ENCODE data around the gene KCTD16. TPM values are rescaled to one million over a fixed set of nuclear protein-coding genes. Genes with fewer than 3 reads are reported as not detected.

KCTD16 gene
- total RNA-seq, 1 experiment from 2014 or later: 0.17 TPM

GRCh38 chr5:144254552-144254951 lies 83.9 kb downstream of the KCTD16 start:
- in situ Hi-C loops (cut with HindIII; ENCODE audit: low pct_unique_long_range_greater_than_20kb, low sequenced_read_pairs): no loop called here

DNA sequence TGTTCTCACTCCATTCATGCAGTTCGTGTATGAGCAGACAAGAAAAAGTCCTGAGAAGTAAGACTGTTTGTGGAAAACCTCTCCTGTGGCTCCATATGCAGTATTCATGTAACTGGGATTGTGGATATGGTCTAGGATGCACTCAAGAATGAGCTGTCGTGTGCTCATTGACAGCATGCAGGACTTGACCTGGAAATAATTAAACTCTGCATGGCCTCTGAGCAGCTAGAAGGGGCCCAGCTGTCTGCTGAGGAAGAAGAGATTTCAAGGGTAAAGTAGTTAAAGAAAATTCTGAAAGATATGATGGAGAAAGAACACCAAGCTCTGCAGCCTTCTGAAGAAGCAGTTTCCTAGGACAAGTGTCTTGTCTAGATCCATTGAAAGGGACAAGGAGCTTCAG lies 89.4 kb downstream of the KCTD16 start:
- in situ Hi-C loops (cut with HindIII; ENCODE audit: low pct_unique_long_range_greater_than_20kb, low sequenced_read_pairs): no loop called here
- DNase-seq (ENCODE audit: low read depth): no peak

More at GRCh38 chr5:144254552-144254951, 83.9 kb downstream of the KCTD16 start:
- no peak for DNase-seq (ENCODE audit: low read depth)

- in situ Hi-C loops (cut with HindIII; ENCODE audit: low pct_unique_long_range_greater_than_20kb, low sequenced_read_pairs): no loop called here
- no peak for DNase-seq (ENCODE audit: low read depth)
These were observed 95.1 kb downstream of the KCTD16 start for GRCh38 chr5:144265643-144266247.

- DNase-seq (ENCODE audit: low read depth): no peak
- in situ Hi-C loops (cut with HindIII; ENCODE audit: low pct_unique_long_range_greater_than_20kb, low sequenced_read_pairs): no loop called here
These were observed 97.4 kb downstream of the KCTD16 start for GRCh38 chr5:144267961-144268513.

DNA sequence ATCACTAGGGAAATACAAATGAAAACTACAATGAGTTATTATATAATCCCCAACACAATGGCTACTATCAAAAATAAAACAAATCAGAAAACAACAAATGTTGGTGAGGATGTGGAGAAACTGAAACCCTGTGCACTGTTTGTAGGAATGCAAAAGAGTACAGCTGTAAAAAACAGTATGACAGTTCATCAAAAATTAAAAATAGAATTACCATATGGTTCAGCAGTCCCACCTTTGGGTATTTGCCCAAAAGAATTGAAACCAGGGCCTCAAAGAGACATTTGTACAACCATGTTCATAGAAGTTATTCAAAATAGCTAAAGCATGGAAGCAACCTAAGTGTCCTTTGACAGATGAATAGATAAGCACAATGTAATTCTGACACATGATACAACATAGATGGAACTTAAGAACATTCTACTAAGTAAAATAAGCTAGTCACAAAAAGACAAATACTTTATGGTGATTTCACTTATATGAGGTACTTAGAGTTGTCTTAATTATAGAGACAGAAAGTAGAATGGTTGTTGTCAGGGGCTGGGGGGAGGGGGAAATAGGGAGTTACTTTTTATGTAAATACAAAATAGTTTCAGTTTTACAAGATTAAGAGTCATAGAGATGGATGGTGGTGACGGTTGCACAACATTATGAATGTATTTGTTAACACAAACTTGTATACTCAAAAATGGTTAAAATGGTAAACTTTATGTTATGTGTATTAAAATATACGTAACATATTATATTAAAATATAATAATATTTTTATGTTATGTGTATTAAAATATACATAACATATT lies 102.8 kb downstream of the KCTD16 start:
- DNase-seq (ENCODE audit: low read depth): no peak
- in situ Hi-C loops (cut with HindIII; ENCODE audit: low pct_unique_long_range_greater_than_20kb, low sequenced_read_pairs): no loop called here

DNA sequence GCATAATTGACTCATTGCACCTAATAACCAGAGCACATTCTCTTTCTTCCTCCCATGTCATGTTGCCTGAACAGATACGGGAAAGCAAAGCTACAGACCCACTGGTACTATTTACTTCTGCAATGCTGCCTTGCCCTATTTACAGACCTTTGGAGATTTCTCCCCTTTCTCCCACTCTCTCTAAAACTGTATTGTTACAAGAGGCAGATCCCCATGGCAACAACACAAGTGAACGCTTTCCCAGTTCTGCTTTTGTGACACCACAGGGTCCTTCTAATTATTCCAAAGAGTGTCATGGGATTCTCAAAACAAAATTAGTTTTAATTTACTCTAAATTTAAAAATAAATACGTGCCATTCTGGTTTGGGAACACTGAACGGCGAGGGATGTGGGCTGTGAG lies 104.7 kb downstream of the KCTD16 start:
- no peak for DNase-seq (ENCODE audit: low read depth)
- in situ Hi-C loops (cut with HindIII; ENCODE audit: low pct_unique_long_range_greater_than_20kb, low sequenced_read_pairs): no loop called here

DNA sequence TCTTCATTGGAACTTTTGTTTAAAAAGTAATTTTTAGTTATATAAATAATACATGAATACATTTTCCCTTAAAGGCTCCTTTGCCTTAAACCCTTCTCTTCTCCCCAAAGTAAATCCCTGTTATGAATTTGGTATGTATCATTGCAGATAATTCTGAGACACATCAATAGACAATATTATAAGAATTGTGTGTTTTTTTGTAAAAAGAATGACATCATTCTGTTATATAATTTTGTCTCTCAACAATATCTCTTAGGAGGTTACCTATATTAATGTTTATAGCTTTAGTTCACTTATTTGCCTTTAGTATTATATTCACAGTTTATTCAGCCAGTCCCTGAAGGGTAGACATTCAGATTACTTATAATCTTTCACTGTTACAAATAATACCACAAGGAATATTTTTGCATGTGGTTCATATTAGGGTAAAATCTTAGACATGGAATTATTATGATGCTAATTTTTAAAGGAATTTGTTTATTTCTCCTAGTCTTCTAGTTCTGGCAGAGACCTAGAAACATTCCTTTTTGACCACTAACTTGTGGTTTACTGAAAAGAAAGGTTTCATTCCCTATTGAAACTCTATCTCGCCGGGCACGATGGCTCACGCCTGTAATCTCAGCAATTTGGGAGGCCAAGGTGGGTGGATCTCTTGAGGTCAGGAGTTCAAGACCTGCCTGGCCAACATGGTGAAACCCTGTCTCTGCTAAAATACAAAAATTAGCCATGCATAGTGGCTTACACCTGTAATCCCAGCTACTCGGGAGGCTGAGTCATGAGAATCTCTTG lies 105.6 kb downstream of the KCTD16 start:
- no peak for DNase-seq (ENCODE audit: low read depth)
- in situ Hi-C loops (cut with HindIII; ENCODE audit: low pct_unique_long_range_greater_than_20kb, low sequenced_read_pairs): no loop called here

DNA sequence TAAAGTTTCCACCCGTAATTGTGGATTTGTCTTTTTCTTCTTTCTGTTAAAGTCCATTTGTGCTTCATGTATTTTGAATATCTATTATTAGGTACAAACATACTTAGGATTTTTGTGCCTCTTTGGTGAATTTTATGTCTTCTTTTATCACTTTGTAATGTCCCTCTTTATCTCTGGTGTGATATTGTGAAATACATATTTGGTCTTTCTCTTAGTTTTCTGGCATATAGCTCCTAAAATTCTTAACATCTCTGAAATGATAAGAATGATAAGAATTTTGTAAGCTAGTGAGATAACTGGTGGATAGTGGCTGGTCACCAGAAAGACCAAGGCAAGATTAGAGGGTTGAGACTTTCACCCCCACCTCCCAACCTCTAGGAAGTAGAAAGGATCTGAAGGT lies 111.1 kb downstream of the KCTD16 start:
- in situ Hi-C loops (cut with HindIII; ENCODE audit: low pct_unique_long_range_greater_than_20kb, low sequenced_read_pairs): no loop called here
- DNase-seq (ENCODE audit: low read depth): no peak

GRCh38 chr5:144284036-144284435 lies 113.4 kb downstream of the KCTD16 start:
- no peak for DNase-seq (ENCODE audit: low read depth)
- in situ Hi-C loops (cut with HindIII; ENCODE audit: low pct_unique_long_range_greater_than_20kb, low sequenced_read_pairs): no loop called here

- in situ Hi-C loops (cut with HindIII; ENCODE audit: low pct_unique_long_range_greater_than_20kb, low sequenced_read_pairs): no loop called here
- DNase-seq (ENCODE audit: low read depth): no peak
These were observed 114.3 kb downstream of the KCTD16 start for GRCh38 chr5:144284931-144285502.

- DNase-seq (ENCODE audit: low read depth): no peak
- in situ Hi-C loops (cut with HindIII; ENCODE audit: low pct_unique_long_range_greater_than_20kb, low sequenced_read_pairs): no loop called here
These were observed 118.6 kb downstream of the KCTD16 start for GRCh38 chr5:144289277-144289676.

GRCh38 chr5:144292029-144292428 lies 121.4 kb downstream of the KCTD16 start:
- no peak for DNase-seq (ENCODE audit: low read depth)

GRCh38 chr5:144295284-144295683 lies 124.6 kb downstream of the KCTD16 start:
- DNase-seq (ENCODE audit: low read depth): no peak
- in situ Hi-C loops (cut with HindIII; ENCODE audit: low pct_unique_long_range_greater_than_20kb, low sequenced_read_pairs): no loop called here

More at GRCh38 chr5:144292029-144292428, 121.4 kb downstream of the KCTD16 start:
- in situ Hi-C loops (cut with HindIII; ENCODE audit: low pct_unique_long_range_greater_than_20kb, low sequenced_read_pairs): no loop called here

- in situ Hi-C loops (cut with HindIII; ENCODE audit: low pct_unique_long_range_greater_than_20kb, low sequenced_read_pairs): no loop called here
- DNase-seq (ENCODE audit: low read depth): no peak
These were observed 126.4 kb downstream of the KCTD16 start for GRCh38 chr5:144297081-144297480.

GRCh38 chr5:144298658-144299057 lies 128.0 kb downstream of the KCTD16 start:
- in situ Hi-C loops (cut with HindIII; ENCODE audit: low pct_unique_long_range_greater_than_20kb, low sequenced_read_pairs): no loop called here
- no peak for DNase-seq (ENCODE audit: low read depth)

GRCh38 chr5:144304688-144305087 lies 134.0 kb downstream of the KCTD16 start:
- no peak for DNase-seq (ENCODE audit: low read depth)
- in situ Hi-C loops (cut with HindIII; ENCODE audit: low pct_unique_long_range_greater_than_20kb, low sequenced_read_pairs): no loop called here

- in situ Hi-C loops (cut with HindIII; ENCODE audit: low pct_unique_long_range_greater_than_20kb, low sequenced_read_pairs): no loop called here
These were observed 137.1 kb downstream of the KCTD16 start for GRCh38 chr5:144307736-144308135.

DNA sequence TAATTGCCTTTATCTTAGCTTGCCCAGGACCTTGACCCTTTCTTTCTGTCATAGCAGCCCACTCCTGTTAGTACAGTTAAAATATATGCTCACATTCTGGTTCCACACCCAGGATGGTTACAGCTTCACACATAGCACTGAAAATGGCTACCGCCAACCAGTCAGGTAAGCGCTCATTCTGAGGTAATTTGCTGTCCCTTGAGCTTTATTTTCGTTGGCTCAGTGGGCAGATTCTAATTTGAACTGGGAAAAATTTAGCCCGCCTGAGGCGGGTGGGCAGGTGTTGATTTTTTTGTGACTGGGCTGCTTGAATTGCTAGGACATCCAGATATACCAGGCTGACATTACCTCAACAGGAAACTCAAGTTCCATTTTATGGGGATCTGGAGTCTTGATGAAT lies 137.5 kb downstream of the KCTD16 start:
- in situ Hi-C loops (cut with HindIII; ENCODE audit: low pct_unique_long_range_greater_than_20kb, low sequenced_read_pairs): no loop called here
- DNase-seq (ENCODE audit: low read depth): no peak

More at GRCh38 chr5:144307736-144308135, 137.1 kb downstream of the KCTD16 start:
- DNase-seq (ENCODE audit: low read depth): no peak
